Measurements from ENCODE around the gene IDH3G.
"Not testable (repeated sequence)": the region's sequence is repeated elsewhere in the genome, so short reads cannot be mapped to it uniquely, and the experiment has no call there.

Gene IDH3G

DNA sequence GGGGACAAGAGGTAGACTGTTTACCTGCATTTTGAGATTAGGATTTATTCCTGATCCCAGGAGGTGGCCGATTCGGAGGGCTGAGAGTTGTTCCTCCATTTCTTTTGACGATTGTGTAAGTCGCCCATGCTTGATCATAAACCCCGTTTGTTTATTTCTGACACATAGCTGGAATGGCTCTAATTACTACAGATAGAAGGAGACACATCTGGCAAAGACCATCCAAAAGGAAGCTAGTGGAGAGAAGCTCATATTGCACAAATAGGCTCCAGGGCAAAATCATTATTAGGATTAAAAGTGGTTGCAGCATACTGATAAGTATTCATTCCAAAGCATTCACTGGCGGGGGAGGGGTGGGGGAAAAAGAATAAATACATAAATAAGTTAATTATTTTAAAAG lies 47.2 kb downstream of the IDH3G start:
- not testable (repeated sequence) for DNase-seq

DNA sequence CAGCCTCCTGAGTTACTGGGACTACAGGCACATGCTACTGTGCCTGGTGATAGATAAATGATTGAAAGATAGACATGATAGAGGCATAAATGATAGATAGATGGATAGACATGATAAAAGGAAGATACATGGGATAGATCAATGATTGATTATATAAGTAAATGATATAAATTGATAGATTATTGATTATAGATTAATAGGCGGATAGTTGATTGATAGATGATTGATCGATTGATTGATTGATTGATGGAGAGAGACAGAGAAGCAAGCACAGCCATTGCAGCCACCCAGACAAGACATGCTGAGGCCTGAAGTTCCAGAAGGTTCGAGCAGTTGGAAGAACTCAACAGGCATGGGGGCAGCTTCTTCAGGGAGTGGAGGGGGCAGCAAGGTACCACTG lies 47.8 kb downstream of the IDH3G start:
- no peak for DNase-seq

DNA sequence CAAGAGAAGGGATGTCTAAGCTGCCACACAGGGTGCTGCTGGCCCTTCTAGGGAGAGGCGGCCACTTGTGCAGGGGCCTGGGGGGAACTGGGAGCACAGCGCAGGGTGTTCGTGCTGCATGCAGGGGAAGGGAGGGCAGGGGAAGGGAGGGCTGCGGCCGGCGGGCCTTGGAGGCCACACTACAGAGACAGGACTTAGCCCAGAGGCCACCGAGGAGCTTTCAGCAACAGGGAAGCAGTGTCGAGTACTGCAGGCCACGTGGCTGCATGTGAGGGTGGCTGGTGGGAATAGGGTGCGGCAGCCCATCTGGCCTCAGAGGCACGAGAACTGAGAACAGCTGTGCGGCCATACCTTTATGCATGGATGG lies 49.1 kb downstream of the IDH3G start:
- not testable (repeated sequence) for DNase-seq

DNA sequence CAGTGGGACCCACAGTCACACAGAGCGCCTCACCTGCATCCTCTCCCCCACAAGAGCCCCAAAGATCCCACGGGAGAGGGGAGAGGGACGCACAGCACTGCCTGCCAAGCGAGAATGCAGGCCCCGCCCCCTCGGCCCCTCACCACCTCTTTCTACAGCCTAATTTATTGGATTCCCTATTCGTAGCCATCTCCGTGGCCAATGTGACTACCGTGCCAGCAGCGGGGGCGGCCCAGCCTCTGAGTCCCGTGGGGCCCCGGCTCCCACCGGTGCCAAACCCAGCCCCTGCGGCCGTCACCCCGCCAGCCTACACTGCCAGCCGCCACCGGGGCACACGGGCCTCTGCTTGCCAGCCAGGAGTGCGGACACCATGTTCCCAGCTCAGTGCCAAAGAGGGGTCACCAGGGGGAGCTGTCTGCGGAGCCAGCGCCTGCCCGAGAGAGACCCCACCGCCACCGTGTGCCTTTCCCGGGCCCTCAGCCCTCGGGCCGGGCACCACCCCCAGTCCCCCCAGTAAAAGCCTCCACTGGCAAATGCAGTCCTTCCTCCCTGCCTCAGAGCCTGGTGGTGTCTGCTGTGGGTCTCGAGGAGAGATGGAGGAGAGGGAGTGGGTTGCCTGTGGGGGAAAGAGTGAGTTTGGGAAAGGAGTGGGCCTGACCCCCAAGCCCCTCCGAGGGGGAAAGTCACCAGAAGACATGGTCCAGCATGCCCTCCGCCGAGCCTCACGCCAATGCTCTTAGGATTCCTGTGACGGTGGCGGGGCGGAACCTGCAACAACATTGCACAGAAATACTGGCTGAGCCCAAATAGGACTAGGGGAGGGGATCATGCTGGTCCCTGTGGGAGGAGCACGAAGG lies 49.7 kb downstream of the IDH3G start:
- no peak for DNase-seq

DNA sequence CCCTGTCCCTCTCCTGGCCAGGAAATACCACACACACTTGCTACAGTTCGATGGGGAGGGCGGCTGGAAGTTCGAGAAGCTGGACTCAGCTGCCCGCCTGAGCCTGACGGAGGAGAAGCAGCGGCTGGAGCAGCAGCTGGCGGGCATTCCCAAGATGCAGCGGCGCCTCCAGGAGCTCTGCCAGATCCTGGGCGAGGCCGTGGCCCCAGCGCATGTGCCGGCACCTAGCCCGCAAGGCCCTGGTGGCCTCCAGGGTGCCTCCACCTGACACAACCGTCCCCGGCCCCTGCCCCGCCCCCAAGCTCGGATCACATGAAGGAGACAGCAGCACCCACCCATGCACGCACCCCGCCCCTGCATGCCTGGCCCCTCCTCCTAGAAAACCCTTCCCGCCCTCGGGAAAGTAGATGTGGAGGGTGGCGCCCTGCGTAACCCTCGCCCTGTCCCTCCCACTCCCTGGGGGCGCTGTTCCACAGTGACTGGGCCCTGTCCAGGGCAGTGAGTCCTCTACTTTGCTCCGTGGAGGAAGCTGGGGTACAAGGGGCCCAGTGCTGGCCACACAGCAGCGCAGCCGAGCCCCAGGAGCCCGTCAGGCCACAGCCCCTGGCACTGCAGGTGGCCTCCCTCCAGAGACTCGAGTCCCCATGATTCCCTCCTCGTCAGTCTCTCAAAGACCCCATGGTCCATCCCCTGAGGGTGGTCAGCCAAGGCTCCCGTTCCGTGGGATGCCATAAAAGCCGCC lies 50.5 kb downstream of the IDH3G start:
- DNase-seq: not testable (repeated sequence)

DNA sequence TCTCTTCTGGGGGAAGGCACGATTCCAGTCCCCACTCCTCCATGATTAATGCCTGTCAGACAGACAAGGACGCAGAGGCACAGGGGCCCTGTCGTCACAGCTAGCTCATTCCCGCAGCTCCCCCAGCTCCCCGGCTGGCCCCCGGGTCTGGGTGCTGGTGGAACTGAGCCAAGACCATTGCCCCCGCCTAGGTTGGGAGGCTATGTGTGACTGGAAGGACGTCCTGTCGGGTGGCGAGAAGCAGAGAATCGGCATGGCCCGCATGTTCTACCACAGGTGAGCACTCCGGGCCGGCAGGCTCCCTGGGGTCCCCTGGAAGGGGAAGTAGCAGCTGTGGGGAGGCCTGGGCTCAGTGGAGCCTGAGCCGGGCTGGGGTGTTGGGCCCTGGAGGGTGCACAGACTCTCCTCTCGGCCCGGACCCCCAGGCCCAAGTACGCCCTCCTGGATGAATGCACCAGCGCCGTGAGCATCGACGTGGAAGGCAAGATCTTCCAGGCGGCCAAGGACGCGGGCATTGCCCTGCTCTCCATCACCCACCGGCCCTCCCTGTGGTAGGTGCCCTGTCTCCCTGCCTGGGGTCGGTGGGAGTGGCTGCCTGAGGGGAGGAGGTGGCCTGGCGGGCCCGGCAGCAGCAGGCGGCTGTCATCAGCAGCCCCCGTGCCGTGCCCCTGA lies 51.2 kb downstream of the IDH3G start:
- DNase-seq: not testable (repeated sequence)

DNA sequence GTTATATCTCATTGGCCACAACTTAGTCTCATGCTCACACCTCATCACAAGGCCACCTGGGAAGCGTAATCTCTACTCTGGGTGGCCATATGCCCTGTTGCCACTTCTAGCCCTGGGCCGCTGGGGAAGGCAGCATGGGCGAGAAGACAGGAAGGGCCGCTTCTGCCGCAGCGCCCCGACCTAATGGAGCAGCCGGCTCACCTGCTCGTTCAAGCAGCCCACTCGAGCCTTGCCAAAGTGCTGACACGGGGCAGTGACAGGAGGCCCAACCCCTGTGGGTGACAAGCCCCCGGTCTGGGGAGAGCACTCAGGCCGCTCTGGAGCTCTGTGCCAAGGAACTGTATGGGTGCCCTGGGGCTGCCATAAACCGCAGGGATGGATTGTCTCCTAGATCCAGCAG lies 52.1 kb downstream of the IDH3G start:
- DNase-seq: not testable (repeated sequence)

DNA sequence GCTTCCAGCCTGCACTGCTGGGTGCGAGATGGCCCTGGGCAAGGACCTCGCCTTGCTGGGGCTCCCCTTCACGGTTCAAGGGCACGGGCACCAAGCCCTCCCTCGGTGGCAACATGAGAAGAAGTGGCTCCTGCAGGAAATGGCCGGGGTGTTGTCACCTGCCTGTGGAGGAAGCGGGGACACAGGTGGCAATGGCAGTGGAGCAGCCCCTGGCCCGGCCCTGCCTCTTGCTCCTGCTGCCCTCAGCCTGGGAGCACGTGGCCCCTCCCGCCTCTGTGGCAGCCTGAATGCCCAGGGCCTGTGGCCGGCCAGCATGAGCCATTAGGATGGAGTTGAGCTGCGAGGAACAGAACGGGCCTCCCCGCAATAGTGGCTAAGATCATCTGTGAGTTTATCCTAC lies 52.7 kb downstream of the IDH3G start:
- no peak for DNase-seq

DNA sequence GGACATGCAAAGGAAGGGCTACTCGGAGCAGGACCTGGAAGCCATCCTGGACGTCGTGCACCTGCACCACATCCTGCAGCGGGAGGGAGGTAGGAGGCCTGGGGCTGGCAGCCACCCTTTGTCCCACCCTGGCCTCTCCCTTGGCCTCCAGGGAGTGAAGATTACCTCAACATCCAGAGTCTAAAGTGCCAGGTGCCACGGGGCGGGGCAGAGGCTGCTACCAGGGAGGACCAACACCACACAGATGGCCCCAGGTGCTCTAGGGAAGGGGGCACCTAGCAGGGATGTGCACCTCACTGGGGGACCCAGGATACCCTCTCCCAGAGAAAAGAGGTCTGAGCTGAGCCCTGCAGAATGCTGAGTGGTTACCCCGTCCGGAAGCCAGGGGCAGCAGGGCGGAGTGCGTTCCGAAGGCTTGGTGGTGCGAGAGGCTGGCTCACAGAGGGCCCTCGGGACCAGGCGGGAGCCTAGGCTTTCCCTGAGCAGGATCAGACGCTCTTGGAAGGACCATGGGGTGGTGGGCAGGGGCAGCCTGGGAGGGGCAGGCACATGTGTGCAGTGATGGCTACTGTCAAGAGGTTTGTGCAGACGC lies 53.4 kb downstream of the IDH3G start:
- DNase-seq: no peak

DNA sequence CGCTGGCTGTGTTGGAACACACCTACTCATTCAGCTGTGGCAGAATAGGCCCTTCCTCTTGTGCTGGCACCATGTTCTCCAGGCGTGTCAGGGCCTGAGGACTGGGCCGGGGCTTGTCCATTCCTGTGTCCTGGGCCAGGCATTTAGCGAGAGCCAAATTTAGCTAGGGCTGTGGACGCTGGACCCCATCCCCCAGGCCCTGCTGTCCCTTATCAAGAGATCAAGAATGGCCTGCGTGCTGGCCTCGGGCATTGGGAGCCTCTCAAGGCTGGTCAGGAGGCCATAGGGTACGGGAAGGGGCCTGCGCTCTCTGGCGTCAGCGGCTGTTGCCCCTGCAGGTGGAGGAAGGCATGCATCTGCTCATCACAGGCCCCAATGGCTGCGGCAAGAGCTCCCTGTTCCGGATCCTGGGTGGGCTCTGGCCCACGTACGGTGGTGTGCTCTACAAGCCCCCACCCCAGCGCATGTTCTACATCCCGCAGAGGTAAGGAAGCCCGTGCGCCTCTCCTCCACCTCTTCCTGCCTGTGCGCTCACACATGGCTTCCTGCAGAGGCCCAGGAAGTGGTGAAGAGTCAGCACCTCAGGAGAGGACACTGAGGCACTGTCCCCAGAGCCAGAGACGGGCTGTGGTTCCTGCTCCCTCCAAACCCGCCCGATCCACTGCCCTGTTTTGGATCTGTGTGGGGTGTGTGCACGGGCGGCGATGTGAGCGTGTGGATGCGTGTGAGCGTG lies 54.3 kb downstream of the IDH3G start:
- DNase-seq: peak in 1 of 2 experiments; percentile 42

DNA sequence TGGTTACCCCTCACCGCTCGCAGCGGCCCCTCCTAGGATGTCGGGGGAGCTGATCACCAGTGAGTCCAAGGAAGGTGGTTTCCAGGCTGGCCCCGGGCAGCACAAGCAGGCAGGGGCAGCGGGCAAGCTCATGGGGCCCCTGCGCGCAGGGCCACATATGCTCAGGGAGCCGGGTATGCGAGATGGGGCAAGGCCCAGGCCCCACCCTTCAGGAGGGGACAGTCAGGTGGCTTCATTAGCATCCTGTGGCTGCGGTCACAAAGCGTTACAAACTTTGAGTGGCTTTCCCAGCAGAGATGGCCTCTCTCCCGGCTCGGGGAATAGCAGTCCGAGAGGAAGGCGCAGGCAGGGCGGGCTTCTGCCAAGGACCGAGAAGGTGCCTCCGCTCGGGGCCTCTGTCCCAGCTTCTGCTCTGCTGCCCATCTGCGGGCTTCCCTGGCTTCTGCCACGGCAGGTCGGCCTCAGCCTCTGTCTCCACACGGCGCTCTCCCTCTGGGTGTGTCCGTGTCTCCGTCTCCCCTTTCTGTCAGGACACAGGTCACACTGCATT lies 56.0 kb downstream of the IDH3G start:
- no peak for DNase-seq

DNA sequence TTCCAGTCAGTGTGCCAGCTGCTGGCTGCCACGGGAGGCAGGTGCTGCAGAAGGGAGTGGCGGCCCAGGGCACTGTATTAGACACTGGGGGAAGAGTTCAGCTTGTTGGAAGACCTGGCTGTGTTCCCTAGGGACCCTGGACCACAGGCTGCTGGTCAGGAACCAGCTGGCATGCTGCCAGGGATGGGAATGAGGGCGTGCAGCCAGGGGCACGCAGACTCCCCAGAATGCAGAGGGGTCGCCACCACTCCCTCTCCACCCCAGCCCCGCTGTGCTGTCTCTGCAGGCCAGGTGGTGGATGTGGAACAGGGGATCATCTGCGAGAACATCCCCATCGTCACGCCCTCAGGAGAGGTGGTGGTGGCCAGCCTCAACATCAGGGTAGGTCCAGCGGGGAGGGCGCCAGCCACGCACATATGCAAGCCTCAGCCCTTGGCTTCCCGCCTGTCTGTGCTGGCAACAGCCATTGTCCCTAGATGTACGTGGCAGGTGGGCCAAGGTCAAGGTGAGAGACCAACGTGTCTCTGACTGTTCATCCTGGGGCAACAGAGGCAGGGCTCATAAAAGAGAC lies 57.2 kb downstream of the IDH3G start:
- no peak for DNase-seq

DNA sequence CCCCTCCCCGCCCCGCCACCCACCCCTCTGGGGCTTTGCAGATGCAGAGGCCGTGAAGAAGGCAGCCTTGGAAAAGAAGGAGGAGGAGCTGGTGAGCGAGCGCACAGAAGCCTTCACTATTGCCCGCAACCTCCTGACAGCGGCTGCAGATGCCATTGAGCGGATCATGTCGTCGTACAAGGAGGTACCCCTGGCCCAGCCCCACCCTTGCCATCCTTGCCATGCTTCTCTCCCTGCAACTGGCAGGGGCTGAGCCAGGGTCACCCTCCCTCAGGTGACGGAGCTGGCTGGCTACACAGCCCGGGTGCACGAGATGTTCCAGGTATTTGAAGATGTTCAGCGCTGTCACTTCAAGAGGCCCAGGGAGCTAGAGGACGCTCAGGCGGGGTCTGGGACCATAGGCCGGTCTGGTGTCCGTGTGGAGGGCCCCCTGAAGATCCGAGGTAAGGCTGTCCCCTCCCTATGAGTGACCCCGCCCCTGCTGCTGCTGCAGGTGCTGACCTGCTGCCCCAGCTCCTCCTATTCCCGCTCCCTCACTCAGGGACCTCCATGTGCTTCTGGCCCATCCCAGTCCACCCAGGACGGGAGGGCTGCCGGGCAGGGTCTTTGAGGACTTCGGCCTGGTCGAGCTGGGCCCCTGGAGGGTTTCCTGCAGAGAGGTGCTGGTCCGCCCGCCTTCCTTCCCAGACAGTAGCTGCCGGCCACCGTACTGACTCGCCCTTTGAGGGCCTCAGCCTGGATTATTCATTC lies 57.9 kb downstream of the IDH3G start:
- no peak for DNase-seq
